ENCODE results near the gene BAAT.

DNA sequence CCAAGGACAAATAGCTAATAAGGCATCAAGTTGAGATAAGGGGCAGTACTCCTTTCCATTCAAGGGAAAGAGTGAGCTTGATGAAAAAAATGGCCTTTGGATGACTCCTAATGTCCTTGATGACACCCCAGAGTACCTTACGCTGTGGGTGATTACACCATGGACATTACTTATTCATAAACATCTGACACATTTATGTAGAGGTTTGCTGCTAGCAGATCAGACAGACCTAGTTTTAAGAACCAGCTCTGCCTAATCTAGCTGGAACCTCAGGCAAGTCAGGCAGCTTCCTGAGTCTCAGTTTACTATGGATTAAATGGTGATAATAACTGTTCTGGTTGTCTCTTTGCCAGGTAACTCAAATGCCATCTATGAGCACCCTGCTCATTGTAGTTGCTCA, 47.9 kb upstream of the BAAT start:
- TF ChIP-seq, protein P1, sequence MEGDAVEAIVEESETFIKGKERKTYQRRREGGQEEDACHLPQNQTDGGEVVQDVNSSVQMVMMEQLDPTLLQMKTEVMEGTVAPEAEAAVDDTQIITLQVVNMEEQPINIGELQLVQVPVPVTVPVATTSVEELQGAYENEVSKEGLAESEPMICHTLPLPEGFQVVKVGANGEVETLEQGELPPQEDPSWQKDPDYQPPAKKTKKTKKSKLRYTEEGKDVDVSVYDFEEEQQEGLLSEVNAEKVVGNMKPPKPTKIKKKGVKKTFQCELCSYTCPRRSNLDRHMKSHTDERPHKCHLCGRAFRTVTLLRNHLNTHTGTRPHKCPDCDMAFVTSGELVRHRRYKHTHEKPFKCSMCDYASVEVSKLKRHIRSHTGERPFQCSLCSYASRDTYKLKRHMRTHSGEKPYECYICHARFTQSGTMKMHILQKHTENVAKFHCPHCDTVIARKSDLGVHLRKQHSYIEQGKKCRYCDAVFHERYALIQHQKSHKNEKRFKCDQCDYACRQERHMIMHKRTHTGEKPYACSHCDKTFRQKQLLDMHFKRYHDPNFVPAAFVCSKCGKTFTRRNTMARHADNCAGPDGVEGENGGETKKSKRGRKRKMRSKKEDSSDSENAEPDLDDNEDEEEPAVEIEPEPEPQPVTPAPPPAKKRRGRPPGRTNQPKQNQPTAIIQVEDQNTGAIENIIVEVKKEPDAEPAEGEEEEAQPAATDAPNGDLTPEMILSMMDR (IDR thresholded peaks at IDR 0.05): no peak
- TF ChIP-seq POLR2A (IDR thresholded peaks at IDR 0.05): no peak
